ENCODE data around the gene DNAH7. TPM values are rescaled to one million over a fixed set of nuclear protein-coding genes. Genes with fewer than 3 reads are reported as not detected.

The DNAH7 gene
- total and polyA plus RNA-seq, 2 of the 13 experiments (the other 11 are each of a cell fraction or from before 2014, with no cell fraction given), result 0.09 TPM; not detected in 1

GRCh38 chr2:196068271-196069209 is at the start of gene DNAH7 (continued):
- TF ChIP-seq, protein P1, sequence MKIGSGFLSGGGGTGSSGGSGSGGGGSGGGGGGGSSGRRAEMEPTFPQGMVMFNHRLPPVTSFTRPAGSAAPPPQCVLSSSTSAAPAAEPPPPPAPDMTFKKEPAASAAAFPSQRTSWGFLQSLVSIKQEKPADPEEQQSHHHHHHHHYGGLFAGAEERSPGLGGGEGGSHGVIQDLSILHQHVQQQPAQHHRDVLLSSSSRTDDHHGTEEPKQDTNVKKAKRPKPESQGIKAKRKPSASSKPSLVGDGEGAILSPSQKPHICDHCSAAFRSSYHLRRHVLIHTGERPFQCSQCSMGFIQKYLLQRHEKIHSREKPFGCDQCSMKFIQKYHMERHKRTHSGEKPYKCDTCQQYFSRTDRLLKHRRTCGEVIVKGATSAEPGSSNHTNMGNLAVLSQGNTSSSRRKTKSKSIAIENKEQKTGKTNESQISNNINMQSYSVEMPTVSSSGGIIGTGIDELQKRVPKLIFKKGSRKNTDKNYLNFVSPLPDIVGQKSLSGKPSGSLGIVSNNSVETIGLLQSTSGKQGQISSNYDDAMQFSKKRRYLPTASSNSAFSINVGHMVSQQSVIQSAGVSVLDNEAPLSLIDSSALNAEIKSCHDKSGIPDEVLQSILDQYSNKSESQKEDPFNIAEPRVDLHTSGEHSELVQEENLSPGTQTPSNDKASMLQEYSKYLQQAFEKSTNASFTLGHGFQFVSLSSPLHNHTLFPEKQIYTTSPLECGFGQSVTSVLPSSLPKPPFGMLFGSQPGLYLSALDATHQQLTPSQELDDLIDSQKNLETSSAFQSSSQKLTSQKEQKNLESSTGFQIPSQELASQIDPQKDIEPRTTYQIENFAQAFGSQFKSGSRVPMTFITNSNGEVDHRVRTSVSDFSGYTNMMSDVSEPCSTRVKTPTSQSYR (CRISPR knock-in tag; IDR thresholded peaks at IDR 0.05; ENCODE audit: borderline replicate concordance), result no peak
- TF ChIP-seq, protein P2, sequence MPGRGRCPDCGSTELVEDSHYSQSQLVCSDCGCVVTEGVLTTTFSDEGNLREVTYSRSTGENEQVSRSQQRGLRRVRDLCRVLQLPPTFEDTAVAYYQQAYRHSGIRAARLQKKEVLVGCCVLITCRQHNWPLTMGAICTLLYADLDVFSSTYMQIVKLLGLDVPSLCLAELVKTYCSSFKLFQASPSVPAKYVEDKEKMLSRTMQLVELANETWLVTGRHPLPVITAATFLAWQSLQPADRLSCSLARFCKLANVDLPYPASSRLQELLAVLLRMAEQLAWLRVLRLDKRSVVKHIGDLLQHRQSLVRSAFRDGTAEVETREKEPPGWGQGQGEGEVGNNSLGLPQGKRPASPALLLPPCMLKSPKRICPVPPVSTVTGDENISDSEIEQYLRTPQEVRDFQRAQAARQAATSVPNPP (CRISPR knock-in tag; IDR thresholded peaks at IDR 0.05), result no peak
- TF ChIP-seq HOXA7 (CRISPR knock-in tag; IDR thresholded peaks at IDR 0.05), result no peak
- TF ChIP-seq DRAP1 (CRISPR knock-in tag; IDR thresholded peaks at IDR 0.05), result peak; percentile 51; the same call in 1 of the 2 replicates
- no peak for TF ChIP-seq NONO (IDR thresholded peaks at IDR 0.05)
- TF ChIP-seq NONO (CRISPR knock-in tag; conservative IDR thresholded peaks at IDR 0.05), result peak; percentile 70; the same call in 1 of the 2 replicates
- peak; percentile 94; the same call in 1 of the 2 replicates for TF ChIP-seq NRL (CRISPR knock-in tag; IDR thresholded peaks at IDR 0.05; ENCODE audit: borderline replicate concordance)
- no peak for TF ChIP-seq ZNF34 (CRISPR knock-in tag; IDR thresholded peaks at IDR 0.05; ENCODE audit: borderline replicate concordance)
- TF ChIP-seq ZBTB20 (CRISPR knock-in tag; IDR thresholded peaks at IDR 0.05; ENCODE audit: borderline replicate concordance, low read depth), result peak; percentile 84; the same call in 1 of the 2 replicates
- TF ChIP-seq, protein P3, sequence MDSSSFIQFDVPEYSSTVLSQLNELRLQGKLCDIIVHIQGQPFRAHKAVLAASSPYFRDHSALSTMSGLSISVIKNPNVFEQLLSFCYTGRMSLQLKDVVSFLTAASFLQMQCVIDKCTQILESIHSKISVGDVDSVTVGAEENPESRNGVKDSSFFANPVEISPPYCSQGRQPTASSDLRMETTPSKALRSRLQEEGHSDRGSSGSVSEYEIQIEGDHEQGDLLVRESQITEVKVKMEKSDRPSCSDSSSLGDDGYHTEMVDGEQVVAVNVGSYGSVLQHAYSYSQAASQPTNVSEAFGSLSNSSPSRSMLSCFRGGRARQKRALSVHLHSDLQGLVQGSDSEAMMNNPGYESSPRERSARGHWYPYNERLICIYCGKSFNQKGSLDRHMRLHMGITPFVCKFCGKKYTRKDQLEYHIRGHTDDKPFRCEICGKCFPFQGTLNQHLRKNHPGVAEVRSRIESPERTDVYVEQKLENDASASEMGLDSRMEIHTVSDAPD (CRISPR knock-in tag; IDR thresholded peaks at IDR 0.05), result no peak
- TF ChIP-seq, protein P4, sequence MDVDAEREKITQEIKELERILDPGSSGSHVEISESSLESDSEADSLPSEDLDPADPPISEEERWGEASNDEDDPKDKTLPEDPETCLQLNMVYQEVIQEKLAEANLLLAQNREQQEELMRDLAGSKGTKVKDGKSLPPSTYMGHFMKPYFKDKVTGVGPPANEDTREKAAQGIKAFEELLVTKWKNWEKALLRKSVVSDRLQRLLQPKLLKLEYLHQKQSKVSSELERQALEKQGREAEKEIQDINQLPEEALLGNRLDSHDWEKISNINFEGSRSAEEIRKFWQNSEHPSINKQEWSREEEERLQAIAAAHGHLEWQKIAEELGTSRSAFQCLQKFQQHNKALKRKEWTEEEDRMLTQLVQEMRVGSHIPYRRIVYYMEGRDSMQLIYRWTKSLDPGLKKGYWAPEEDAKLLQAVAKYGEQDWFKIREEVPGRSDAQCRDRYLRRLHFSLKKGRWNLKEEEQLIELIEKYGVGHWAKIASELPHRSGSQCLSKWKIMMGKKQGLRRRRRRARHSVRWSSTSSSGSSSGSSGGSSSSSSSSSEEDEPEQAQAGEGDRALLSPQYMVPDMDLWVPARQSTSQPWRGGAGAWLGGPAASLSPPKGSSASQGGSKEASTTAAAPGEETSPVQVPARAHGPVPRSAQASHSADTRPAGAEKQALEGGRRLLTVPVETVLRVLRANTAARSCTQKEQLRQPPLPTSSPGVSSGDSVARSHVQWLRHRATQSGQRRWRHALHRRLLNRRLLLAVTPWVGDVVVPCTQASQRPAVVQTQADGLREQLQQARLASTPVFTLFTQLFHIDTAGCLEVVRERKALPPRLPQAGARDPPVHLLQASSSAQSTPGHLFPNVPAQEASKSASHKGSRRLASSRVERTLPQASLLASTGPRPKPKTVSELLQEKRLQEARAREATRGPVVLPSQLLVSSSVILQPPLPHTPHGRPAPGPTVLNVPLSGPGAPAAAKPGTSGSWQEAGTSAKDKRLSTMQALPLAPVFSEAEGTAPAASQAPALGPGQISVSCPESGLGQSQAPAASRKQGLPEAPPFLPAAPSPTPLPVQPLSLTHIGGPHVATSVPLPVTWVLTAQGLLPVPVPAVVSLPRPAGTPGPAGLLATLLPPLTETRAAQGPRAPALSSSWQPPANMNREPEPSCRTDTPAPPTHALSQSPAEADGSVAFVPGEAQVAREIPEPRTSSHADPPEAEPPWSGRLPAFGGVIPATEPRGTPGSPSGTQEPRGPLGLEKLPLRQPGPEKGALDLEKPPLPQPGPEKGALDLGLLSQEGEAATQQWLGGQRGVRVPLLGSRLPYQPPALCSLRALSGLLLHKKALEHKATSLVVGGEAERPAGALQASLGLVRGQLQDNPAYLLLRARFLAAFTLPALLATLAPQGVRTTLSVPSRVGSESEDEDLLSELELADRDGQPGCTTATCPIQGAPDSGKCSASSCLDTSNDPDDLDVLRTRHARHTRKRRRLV (CRISPR knock-in tag; IDR thresholded peaks at IDR 0.05), result no peak
- TF ChIP-seq FOXA1 (IDR thresholded peaks at IDR 0.05), result no peak
- no peak; the same call in 1 of the 2 replicates for TF ChIP-seq FOXA1 (CRISPR knock-in tag; IDR thresholded peaks at IDR 0.05)
- TF ChIP-seq HMG20A (CRISPR knock-in tag; IDR thresholded peaks at IDR 0.05; ENCODE audit: borderline replicate concordance), result peak; percentile 43; the same call in 1 of the 2 replicates

All from HepG2 (cell line).